ENCODE measurements around the gene CHRNB2. TPM values are rescaled to one million over a fixed set of nuclear protein-coding genes. Genes with fewer than 3 reads are reported as not detected.
"Not testable (repeated sequence)": the region's sequence is repeated elsewhere in the genome, so short reads cannot be mapped to it uniquely, and the experiment has no call there.

CHRNB2 gene
- total and polyA plus RNA-seq, 2 experiments from 2014 or later = not detected

DNA sequence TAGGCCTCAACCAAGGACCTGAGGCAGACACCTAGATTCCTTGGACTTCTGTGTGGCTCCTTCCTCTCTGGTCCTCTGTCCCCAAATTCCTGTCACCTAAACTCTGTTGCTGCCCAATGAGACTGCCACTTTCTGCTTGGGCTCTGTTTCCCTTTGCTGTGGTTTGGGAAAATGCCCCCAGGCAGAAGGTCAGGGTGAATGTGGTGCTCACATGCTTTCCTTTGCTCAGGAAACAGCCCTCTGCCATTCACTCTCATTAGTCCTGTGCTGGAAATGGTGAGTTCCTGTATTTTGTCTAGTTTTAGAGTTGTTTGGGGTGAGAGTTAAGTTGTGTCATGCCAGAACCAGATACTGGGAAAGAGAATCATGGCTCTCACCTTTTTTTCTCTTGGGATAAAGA, 42.7 kb upstream of the CHRNB2 start:
- Histone ChIP-seq H3K4me2 (ENCODE audit: unreplicated experiment) (no peak overlapping the region), H3K79me2 (ENCODE audit: insufficient read depth) (no peaks in the 10 kb centered on the region), H2AFZ (no peak overlapping the region), H3K9ac (no peak overlapping the region), H4K20me1 (ENCODE audit: insufficient read depth) (no peaks in the 10 kb centered on the region), H3K4me1 (ENCODE audit: insufficient read depth) (no peaks in the 10 kb centered on the region), H3K4me3 (no peak overlapping the region), H3K9me3 (ENCODE audit: low read depth) (no peaks in the 10 kb centered on the region), H3K36me3 (ENCODE audit: low read depth) (no peaks in the 10 kb centered on the region), H3F3A (ENCODE audit: insufficient read depth) (no peaks in the 10 kb centered on the region), H3K9me2 (ENCODE audit: insufficient read depth) (no peaks in the 10 kb centered on the region), H3K27ac (no peak overlapping the region), H3K27me3 (replicated peaks; ENCODE audit: insufficient read depth) (peaks cover 9% of the 10 kb centered on the region)
- in situ Hi-C loops (cut with MboI) = loop anchor here (5.0 kb wide), 1 partner anchor 38 kb away; no protein-coding TSS in a partner anchor
- DNase-seq = no peak
- no peak for TF ChIP-seq EZH2 (IDR thresholded peaks at IDR 0.05; ENCODE audit: insufficient read depth, poor library complexity, severe bottlenecking)
- no peak for TF ChIP-seq EZH2phosphoT487 (IDR thresholded peaks at IDR 0.05; ENCODE audit: insufficient read depth, low read depth)

GRCh38 chr1:154527192-154527591, 40.4 kb upstream of the CHRNB2 start:
- 68 to 71% methylated on average over 6 of the region's 6 CpGs for WGBS, 2 experiments (ENCODE audit: low coverage in 1 of 2, low lambda C conversion rate in 2 of 2, missing lambda C conversion rate in 2 of 2)
- Histone ChIP-seq H3K27me3 (replicated peaks; ENCODE audit: insufficient read depth) (peaks cover 6% of the 10 kb centered on the region; the same call in 1 of the 2 replicates), H3K4me3 (no peak overlapping the region), H3K4me2 (ENCODE audit: unreplicated experiment) (no peak overlapping the region), H3F3A (ENCODE audit: insufficient read depth) (no peaks in the 10 kb centered on the region), H3K4me1 (ENCODE audit: insufficient read depth) (no peaks in the 10 kb centered on the region), H3K36me3 (ENCODE audit: low read depth) (no peaks in the 10 kb centered on the region), H3K9ac (no peak overlapping the region), H4K20me1 (ENCODE audit: insufficient read depth) (no peaks in the 10 kb centered on the region), H3K27ac (no peak overlapping the region), H3K9me3 (ENCODE audit: low read depth) (no peaks in the 10 kb centered on the region), H2AFZ (no peak overlapping the region), H3K9me2 (ENCODE audit: insufficient read depth) (no peaks in the 10 kb centered on the region), H3K79me2 (ENCODE audit: insufficient read depth) (no peaks in the 10 kb centered on the region)
- no peak for DNase-seq
- in situ Hi-C loops (cut with MboI) = loop anchor here (5.0 kb wide), 1 partner anchor 40 kb away; no protein-coding TSS in a partner anchor
- no peak for TF ChIP-seq EZH2phosphoT487 (IDR thresholded peaks at IDR 0.05; ENCODE audit: insufficient read depth, low read depth)
- no peak for TF ChIP-seq EZH2 (IDR thresholded peaks at IDR 0.05; ENCODE audit: insufficient read depth, poor library complexity, severe bottlenecking)

DNA sequence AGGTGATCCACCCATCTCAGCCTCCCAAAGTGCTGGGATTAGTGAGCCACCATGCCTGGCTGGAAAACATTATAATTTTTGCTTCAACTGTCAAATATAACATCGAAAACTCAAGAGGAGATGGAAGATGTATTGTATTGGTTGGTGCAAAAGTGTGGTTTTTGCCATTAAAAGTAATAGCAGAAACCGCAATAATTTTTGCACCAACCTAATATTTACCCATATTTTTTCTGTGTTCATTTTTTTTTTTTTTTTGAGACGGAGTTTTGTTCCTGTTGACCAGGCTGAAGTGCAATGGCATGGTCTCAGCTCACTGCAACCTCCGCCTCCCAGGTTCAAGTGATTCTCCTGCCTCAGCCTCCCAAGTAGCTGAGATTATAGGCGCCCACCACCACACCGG, 38.3 kb upstream of the CHRNB2 start:
- Histone ChIP-seq H3K9me2 (ENCODE audit: insufficient read depth) (no peaks in the 10 kb centered on the region), H3K9ac (no peak overlapping the region), H3K9me3 (ENCODE audit: low read depth) (no peaks in the 10 kb centered on the region), H3K4me1 (ENCODE audit: insufficient read depth) (no peaks in the 10 kb centered on the region), H2AFZ (no peak overlapping the region), H3K36me3 (ENCODE audit: low read depth) (no peaks in the 10 kb centered on the region), H3K27me3 (replicated peaks; ENCODE audit: insufficient read depth) (peaks cover 4% of the 10 kb centered on the region; the same call in 1 of the 2 replicates), H3K79me2 (ENCODE audit: insufficient read depth) (no peaks in the 10 kb centered on the region), H3F3A (ENCODE audit: insufficient read depth) (no peaks in the 10 kb centered on the region), H3K4me2 (ENCODE audit: unreplicated experiment) (no peak overlapping the region), H4K20me1 (ENCODE audit: insufficient read depth) (no peaks in the 10 kb centered on the region), H3K27ac (no peak overlapping the region), H3K4me3 (no peak overlapping the region)
- WGBS, 2 experiments (ENCODE audit: low coverage in 1 of 2, low lambda C conversion rate in 2 of 2, missing lambda C conversion rate in 2 of 2) = 80 to 87% methylated on average over 6 of the region's 6 CpGs
- TF ChIP-seq EZH2 (IDR thresholded peaks at IDR 0.05; ENCODE audit: insufficient read depth, poor library complexity, severe bottlenecking) = no peak
- TF ChIP-seq EZH2phosphoT487 (IDR thresholded peaks at IDR 0.05; ENCODE audit: insufficient read depth, low read depth) = no peak
- no peak for DNase-seq
- in situ Hi-C loops (cut with MboI) = loop anchor here (5.0 kb wide), 1 partner anchor 42 kb away; no protein-coding TSS in a partner anchor

DNA sequence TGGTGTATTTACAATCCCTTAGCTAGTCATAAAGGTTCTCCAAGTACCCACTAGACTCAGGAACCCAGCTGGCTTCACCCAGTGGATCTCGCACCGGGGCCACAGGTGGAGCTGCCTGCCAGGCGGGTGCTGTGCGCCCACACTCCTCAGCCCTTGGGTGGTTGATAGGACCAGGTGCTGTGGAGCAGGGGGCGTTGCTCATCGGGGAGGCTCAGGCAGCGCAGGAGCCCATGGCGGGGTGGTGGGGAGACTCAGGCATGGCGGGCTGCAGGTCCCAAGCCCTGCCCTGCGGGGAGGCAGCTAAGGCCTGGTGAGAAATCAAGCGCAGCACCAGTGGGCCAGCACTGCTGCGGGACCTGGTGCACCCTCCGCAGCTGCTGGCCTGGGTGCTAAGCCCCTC, 35.6 kb upstream of the CHRNB2 start:
- H3K4me2 ChIP-seq (ENCODE audit: unreplicated experiment); H3K9ac ChIP-seq; H3K9me2 ChIP-seq (ENCODE audit: insufficient read depth); H3K79me2 ChIP-seq (ENCODE audit: insufficient read depth); H3K4me3 ChIP-seq; H3K4me1 ChIP-seq (ENCODE audit: insufficient read depth); H3K27ac ChIP-seq; H3K9me3 ChIP-seq (ENCODE audit: low read depth); in situ Hi-C loops (cut with MboI); H2AFZ ChIP-seq; H4K20me1 ChIP-seq (ENCODE audit: insufficient read depth); H3K36me3 ChIP-seq (ENCODE audit: low read depth); DNase-seq; H3F3A ChIP-seq (ENCODE audit: insufficient read depth): not testable (repeated sequence)
- H3K27me3 ChIP-seq (replicated peaks; ENCODE audit: insufficient read depth) = peaks cover 26% of the 10 kb centered on the region
- WGBS, 2 experiments (ENCODE audit: low coverage in 1 of 2, low lambda C conversion rate in 2 of 2, missing lambda C conversion rate in 2 of 2) = 91 to 94% methylated on average over 10 to 11 of the region's 13 CpGs

Data from GM23248 (cell line).